ENCODE measurements around the gene DBNDD1.

DNA sequence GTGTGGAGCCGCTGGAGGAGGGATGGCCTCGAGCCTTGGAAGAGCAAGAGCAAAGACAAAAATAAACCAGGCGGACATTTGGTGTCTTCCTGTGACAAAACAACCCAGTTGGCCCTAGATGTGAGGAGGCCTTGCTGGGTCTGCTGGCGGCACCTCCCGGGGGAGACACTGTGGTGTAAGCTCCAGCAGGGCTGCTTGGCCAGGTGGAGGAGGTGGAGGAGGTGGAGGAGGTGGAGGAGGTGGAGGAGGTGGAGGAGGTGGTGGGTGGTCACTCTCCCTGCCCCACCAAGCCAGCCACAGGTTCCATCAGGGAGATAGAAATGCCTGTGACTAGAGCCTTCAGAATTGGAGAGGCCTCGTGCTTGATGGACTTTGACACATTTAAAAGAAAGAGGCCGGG lies 32.1 kb downstream of the DBNDD1 start:
- TF ChIP-seq, protein P1, sequence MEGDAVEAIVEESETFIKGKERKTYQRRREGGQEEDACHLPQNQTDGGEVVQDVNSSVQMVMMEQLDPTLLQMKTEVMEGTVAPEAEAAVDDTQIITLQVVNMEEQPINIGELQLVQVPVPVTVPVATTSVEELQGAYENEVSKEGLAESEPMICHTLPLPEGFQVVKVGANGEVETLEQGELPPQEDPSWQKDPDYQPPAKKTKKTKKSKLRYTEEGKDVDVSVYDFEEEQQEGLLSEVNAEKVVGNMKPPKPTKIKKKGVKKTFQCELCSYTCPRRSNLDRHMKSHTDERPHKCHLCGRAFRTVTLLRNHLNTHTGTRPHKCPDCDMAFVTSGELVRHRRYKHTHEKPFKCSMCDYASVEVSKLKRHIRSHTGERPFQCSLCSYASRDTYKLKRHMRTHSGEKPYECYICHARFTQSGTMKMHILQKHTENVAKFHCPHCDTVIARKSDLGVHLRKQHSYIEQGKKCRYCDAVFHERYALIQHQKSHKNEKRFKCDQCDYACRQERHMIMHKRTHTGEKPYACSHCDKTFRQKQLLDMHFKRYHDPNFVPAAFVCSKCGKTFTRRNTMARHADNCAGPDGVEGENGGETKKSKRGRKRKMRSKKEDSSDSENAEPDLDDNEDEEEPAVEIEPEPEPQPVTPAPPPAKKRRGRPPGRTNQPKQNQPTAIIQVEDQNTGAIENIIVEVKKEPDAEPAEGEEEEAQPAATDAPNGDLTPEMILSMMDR (conservative IDR thresholded peaks at IDR 0.05; ENCODE audit: low read depth in 2 of 2), result no peak
- TF ChIP-seq POLR2AphosphoS5 (IDR thresholded peaks at IDR 0.05; ENCODE audit: low read depth) (no peak), EZH2 (IDR thresholded peaks at IDR 0.05; ENCODE audit: low read depth, unreplicated experiment) (no peak), ZNF331 (CRISPR knock-in tag; IDR thresholded peaks at IDR 0.05; ENCODE audit: low read depth) (no peak), EZH2phosphoT487 (IDR thresholded peaks at IDR 0.05; ENCODE audit: unreplicated experiment) (no peak)
- TF ChIP-seq, protein P2, sequence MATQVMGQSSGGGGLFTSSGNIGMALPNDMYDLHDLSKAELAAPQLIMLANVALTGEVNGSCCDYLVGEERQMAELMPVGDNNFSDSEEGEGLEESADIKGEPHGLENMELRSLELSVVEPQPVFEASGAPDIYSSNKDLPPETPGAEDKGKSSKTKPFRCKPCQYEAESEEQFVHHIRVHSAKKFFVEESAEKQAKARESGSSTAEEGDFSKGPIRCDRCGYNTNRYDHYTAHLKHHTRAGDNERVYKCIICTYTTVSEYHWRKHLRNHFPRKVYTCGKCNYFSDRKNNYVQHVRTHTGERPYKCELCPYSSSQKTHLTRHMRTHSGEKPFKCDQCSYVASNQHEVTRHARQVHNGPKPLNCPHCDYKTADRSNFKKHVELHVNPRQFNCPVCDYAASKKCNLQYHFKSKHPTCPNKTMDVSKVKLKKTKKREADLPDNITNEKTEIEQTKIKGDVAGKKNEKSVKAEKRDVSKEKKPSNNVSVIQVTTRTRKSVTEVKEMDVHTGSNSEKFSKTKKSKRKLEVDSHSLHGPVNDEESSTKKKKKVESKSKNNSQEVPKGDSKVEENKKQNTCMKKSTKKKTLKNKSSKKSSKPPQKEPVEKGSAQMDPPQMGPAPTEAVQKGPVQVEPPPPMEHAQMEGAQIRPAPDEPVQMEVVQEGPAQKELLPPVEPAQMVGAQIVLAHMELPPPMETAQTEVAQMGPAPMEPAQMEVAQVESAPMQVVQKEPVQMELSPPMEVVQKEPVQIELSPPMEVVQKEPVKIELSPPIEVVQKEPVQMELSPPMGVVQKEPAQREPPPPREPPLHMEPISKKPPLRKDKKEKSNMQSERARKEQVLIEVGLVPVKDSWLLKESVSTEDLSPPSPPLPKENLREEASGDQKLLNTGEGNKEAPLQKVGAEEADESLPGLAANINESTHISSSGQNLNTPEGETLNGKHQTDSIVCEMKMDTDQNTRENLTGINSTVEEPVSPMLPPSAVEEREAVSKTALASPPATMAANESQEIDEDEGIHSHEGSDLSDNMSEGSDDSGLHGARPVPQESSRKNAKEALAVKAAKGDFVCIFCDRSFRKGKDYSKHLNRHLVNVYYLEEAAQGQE (IDR thresholded peaks at IDR 0.05; ENCODE audit: unreplicated experiment), result no peak
- TF ChIP-seq, protein P3, sequence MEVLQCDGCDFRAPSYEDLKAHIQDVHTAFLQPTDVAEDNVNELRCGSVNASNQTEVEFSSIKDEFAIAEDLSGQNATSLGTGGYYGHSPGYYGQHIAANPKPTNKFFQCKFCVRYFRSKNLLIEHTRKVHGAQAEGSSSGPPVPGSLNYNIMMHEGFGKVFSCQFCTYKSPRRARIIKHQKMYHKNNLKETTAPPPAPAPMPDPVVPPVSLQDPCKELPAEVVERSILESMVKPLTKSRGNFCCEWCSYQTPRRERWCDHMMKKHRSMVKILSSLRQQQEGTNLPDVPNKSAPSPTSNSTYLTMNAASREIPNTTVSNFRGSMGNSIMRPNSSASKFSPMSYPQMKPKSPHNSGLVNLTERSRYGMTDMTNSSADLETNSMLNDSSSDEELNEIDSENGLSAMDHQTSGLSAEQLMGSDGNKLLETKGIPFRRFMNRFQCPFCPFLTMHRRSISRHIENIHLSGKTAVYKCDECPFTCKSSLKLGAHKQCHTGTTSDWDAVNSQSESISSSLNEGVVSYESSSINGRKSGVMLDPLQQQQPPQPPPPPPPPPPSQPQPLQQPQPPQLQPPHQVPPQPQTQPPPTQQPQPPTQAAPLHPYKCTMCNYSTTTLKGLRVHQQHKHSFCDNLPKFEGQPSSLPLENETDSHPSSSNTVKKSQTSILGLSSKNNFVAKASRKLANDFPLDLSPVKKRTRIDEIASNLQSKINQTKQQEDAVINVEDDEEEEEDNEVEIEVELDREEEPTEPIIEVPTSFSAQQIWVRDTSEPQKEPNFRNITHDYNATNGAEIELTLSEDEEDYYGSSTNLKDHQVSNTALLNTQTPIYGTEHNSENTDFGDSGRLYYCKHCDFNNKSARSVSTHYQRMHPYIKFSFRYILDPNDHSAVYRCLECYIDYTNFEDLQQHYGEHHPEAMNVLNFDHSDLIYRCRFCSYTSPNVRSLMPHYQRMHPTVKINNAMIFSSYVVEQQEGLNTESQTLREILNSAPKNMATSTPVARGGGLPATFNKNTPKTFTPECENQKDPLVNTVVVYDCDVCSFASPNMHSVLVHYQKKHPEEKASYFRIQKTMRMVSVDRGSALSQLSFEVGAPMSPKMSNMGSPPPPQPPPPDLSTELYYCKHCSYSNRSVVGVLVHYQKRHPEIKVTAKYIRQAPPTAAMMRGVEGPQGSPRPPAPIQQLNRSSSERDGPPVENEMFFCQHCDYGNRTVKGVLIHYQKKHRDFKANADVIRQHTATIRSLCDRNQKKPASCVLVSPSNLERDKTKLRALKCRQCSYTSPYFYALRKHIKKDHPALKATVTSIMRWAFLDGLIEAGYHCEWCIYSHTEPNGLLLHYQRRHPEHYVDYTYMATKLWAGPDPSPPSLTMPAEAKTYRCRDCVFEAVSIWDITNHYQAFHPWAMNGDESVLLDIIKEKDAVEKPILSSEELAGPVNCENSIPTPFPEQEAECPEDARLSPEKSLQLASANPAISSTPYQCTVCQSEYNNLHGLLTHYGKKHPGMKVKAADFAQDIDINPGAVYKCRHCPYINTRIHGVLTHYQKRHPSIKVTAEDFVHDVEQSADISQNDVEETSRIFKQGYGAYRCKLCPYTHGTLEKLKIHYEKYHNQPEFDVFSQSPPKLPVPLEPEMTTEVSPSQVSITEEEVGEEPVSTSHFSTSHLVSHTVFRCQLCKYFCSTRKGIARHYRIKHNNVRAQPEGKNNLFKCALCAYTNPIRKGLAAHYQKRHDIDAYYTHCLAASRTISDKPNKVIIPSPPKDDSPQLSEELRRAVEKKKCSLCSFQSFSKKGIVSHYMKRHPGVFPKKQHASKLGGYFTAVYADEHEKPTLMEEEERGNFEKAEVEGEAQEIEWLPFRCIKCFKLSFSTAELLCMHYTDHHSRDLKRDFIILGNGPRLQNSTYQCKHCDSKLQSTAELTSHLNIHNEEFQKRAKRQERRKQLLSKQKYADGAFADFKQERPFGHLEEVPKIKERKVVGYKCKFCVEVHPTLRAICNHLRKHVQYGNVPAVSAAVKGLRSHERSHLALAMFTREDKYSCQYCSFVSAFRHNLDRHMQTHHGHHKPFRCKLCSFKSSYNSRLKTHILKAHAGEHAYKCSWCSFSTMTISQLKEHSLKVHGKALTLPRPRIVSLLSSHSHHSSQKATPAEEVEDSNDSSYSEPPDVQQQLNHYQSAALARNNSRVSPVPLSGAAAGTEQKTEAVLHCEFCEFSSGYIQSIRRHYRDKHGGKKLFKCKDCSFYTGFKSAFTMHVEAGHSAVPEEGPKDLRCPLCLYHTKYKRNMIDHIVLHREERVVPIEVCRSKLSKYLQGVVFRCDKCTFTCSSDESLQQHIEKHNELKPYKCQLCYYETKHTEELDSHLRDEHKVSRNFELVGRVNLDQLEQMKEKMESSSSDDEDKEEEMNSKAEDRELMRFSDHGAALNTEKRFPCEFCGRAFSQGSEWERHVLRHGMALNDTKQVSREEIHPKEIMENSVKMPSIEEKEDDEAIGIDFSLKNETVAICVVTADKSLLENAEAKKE (CRISPR knock-in tag; IDR thresholded peaks at IDR 0.05), result no peak
